Glutamatergic neuron (in vitro differentiated cells): ENCODE measurements around the gene LYL1. TPM values are rescaled to one million over a fixed set of nuclear protein-coding genes. Genes with fewer than 3 reads are reported as not detected.

ENCODE experiments used
- DNase-seq: peaks from one replicate; pipeline ENCODE4 v3.0.0; 2022
- H3K27ac Mint-ChIP-seq: one replicate; pipeline ENCODE4 v1.8.0; 2020; ENCODE audit warnings: mild to moderate bottlenecking, mixed read lengths, inconsistent platforms; ENCODE audit not compliant: unreplicated experiment
- H3K27me3 Mint-ChIP-seq: one replicate; pipeline ENCODE4 v1.8.0; 2020; ENCODE audit warnings: mild to moderate bottlenecking, moderate library complexity, mixed read lengths, inconsistent platforms; ENCODE audit not compliant: unreplicated experiment
- H3K36me3 Mint-ChIP-seq: one replicate; pipeline ENCODE4 v1.8.0; 2020; ENCODE audit warnings: mild to moderate bottlenecking, mixed read lengths, inconsistent platforms; ENCODE audit not compliant: unreplicated experiment
- H3K4me1 Mint-ChIP-seq: one replicate; pipeline ENCODE4 v1.8.0; 2020; ENCODE audit warnings: mild to moderate bottlenecking, low read depth, mixed read lengths, inconsistent platforms; ENCODE audit not compliant: unreplicated experiment
- H3K4me3 Mint-ChIP-seq: one replicate; pipeline ENCODE4 v1.8.0; 2020; ENCODE audit warnings: mild to moderate bottlenecking, mixed read lengths, inconsistent platforms; ENCODE audit not compliant: unreplicated experiment
- H3K9me3 Mint-ChIP-seq: one replicate; pipeline ENCODE4 v1.8.0; 2020; ENCODE audit warnings: mild to moderate bottlenecking, moderate library complexity, mixed read lengths, inconsistent platforms; ENCODE audit not compliant: unreplicated experiment
- CTCF ChIP-seq: fragments of 200-600 bp; sonication (generic); IDR thresholded peaks from one replicate; pipeline ENCODE4 v1.5.0; 2021; ENCODE audit not compliant: partially characterized antibody, unreplicated experiment
- total RNA-seq: library from RNA; stranded (reverse); fragmentation: NEBNext Ultra II Directional; extraction: Animal tissue kit (Norgen Biotek cat#: 25700); gene quantifications from one replicate; pipeline ENCODE4 v1.2.1, GENCODE V29; 2021; ENCODE audit not compliant: unreplicated experiment

Gene LYL1
- total RNA-seq, 1 donor from 2014 or later: 1.3 TPM

- DNase-seq: no peak
- H3K27me3 Mint-ChIP-seq: no peaks in the 10 kb centered on the region
- TF ChIP-seq CTCF: no peak
- no peak overlapping the region for H3K4me3 Mint-ChIP-seq
- H3K9me3 Mint-ChIP-seq: peaks cover 3% of the 10 kb centered on the region
- H3K27ac Mint-ChIP-seq: no peak overlapping the region
- H3K4me1 Mint-ChIP-seq: no peaks in the 10 kb centered on the region
- no peaks in the 10 kb centered on the region for H3K36me3 Mint-ChIP-seq
These were observed 30.7 kb upstream of the LYL1 start for GRCh38 chr19:13133241-13133870.

GRCh38 chr19:13132471-13133180 is 30.0 kb upstream of the LYL1 start:
- Mint-ChIP-seq H3K4me3 (no peak overlapping the region), H3K4me1 (no peaks in the 10 kb centered on the region), H3K36me3 (no peaks in the 10 kb centered on the region), H3K27me3 (no peaks in the 10 kb centered on the region), H3K27ac (no peak overlapping the region), H3K9me3 (peaks cover 3% of the 10 kb centered on the region)
- DNase-seq: no peak
- TF ChIP-seq CTCF: no peak

- Mint-ChIP-seq H3K4me3 (no peak overlapping the region), H3K27ac (no peak overlapping the region), H3K36me3 (no peaks in the 10 kb centered on the region), H3K27me3 (no peaks in the 10 kb centered on the region), H3K9me3 (peaks cover 1% of the 10 kb centered on the region), H3K4me1 (no peaks in the 10 kb centered on the region)
- DNase-seq: no peak
- TF ChIP-seq CTCF: no peak
These were observed 28.3 kb upstream of the LYL1 start for GRCh38 chr19:13130886-13131490.

GRCh38 chr19:13129384-13129783 is 26.7 kb upstream of the LYL1 start:
- Mint-ChIP-seq H3K4me1 (no peaks in the 10 kb centered on the region), H3K27me3 (no peaks in the 10 kb centered on the region), H3K27ac (no peak overlapping the region), H3K9me3 (peaks cover 1% of the 10 kb centered on the region), H3K4me3 (no peak overlapping the region), H3K36me3 (no peaks in the 10 kb centered on the region)
- no peak for TF ChIP-seq CTCF
- DNase-seq: no peak

- H3K4me1 Mint-ChIP-seq: no peaks in the 10 kb centered on the region
- H3K4me3 Mint-ChIP-seq: no peak overlapping the region
- H3K36me3 Mint-ChIP-seq: no peaks in the 10 kb centered on the region
- H3K27ac Mint-ChIP-seq: no peak overlapping the region
- H3K9me3 Mint-ChIP-seq: peaks cover 1% of the 10 kb centered on the region
- no peak for TF ChIP-seq CTCF
- no peak for DNase-seq
- H3K27me3 Mint-ChIP-seq: no peaks in the 10 kb centered on the region
These were observed 25.9 kb upstream of the LYL1 start for GRCh38 chr19:13128583-13128982.
